Measurements from ENCODE around the gene B3GNT9.

DNA sequence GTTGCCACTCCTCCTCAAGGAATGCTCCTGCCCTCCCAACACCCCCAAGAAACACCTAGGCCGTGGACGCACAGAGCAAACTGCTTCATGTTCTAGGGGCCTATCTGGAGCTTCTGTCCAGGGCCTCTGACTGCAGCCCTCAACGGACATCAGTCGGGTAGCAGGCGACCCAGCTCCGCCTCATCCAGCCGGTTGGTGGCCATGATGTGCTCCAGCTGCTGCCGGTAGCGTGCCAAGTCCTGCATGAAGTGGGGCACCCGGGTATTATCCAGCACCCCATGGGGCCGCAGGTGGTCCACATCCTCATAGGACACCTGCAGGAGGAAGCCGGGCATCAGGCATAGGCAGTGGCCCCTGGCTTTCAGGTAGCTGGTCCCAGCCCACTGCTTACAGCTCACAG, 25.9 kb upstream of the B3GNT9 start:
- TF ChIP-seq, protein P1, sequence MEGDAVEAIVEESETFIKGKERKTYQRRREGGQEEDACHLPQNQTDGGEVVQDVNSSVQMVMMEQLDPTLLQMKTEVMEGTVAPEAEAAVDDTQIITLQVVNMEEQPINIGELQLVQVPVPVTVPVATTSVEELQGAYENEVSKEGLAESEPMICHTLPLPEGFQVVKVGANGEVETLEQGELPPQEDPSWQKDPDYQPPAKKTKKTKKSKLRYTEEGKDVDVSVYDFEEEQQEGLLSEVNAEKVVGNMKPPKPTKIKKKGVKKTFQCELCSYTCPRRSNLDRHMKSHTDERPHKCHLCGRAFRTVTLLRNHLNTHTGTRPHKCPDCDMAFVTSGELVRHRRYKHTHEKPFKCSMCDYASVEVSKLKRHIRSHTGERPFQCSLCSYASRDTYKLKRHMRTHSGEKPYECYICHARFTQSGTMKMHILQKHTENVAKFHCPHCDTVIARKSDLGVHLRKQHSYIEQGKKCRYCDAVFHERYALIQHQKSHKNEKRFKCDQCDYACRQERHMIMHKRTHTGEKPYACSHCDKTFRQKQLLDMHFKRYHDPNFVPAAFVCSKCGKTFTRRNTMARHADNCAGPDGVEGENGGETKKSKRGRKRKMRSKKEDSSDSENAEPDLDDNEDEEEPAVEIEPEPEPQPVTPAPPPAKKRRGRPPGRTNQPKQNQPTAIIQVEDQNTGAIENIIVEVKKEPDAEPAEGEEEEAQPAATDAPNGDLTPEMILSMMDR (IDR thresholded peaks at IDR 0.05; ENCODE audit: low read length), result no peak
- TF ChIP-seq EZH2 (optimal IDR thresholded peaks at IDR 0.05; ENCODE audit: low read depth, low read length), result no peak
- TF ChIP-seq EZH2phosphoT487 (IDR thresholded peaks at IDR 0.05; ENCODE audit: low read length), result no peak
